ENCODE measurements around the gene BMP2K. TPM values are rescaled to one million over a fixed set of nuclear protein-coding genes. Genes with fewer than 3 reads are reported as not detected.

BMP2K gene
- total RNA-seq, 3 donors from 2014 or later (not counting 1 experiment from before 2014, with no cell fraction given) = 10.1 to 13.5 (median 11.7) TPM

GRCh38 chr4:78803983-78804382 is 27.8 kb downstream of the BMP2K start:
- Histone ChIP-seq H3K4me3 (ENCODE audit: low read length) (no peak overlapping the region), H3K27me3 (ENCODE audit: control insufficient read depth, insufficient read depth, low read length) (no peaks in the 10 kb centered on the region), H3K36me3 (ENCODE audit: control insufficient read depth, insufficient read depth, low read length) (no peaks in the 10 kb centered on the region), H3K27ac (ENCODE audit: low read length) (no peak overlapping the region), H3K9me3 (ENCODE audit: control insufficient read depth, insufficient read depth, low read length) (peaks cover 5% of the 10 kb centered on the region), H3K4me1 (ENCODE audit: control insufficient read depth, insufficient read depth, low read length) (no peaks in the 10 kb centered on the region)
- TF ChIP-seq, protein P1, sequence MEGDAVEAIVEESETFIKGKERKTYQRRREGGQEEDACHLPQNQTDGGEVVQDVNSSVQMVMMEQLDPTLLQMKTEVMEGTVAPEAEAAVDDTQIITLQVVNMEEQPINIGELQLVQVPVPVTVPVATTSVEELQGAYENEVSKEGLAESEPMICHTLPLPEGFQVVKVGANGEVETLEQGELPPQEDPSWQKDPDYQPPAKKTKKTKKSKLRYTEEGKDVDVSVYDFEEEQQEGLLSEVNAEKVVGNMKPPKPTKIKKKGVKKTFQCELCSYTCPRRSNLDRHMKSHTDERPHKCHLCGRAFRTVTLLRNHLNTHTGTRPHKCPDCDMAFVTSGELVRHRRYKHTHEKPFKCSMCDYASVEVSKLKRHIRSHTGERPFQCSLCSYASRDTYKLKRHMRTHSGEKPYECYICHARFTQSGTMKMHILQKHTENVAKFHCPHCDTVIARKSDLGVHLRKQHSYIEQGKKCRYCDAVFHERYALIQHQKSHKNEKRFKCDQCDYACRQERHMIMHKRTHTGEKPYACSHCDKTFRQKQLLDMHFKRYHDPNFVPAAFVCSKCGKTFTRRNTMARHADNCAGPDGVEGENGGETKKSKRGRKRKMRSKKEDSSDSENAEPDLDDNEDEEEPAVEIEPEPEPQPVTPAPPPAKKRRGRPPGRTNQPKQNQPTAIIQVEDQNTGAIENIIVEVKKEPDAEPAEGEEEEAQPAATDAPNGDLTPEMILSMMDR (IDR thresholded peaks at IDR 0.05) = no peak
- whole genome bisulfite sequencing (ENCODE audit: insufficient coverage) = 100% methylated on average over 1 of the region's 1 CpG
- Mint-ChIP-seq H3K27me3 (ENCODE audit: low read depth in 2 of 2) (no peaks in the 10 kb centered on the region), H3K36me3 (peaks cover 8% of the 10 kb centered on the region), H3K27ac (no peak overlapping the region), H3K4me1 (peaks cover 18 to 19% of the 10 kb centered on the region in 2 donors), H3K4me3 (no peak overlapping the region), H3K9me3 (peaks cover 0 to 4% of the 10 kb centered on the region in 2 donors)
- DNase-seq = no peak
- no peak for ATAC-seq
- intact Hi-C loops (cut with micrococcal nuclease) = no loop called here

DNA sequence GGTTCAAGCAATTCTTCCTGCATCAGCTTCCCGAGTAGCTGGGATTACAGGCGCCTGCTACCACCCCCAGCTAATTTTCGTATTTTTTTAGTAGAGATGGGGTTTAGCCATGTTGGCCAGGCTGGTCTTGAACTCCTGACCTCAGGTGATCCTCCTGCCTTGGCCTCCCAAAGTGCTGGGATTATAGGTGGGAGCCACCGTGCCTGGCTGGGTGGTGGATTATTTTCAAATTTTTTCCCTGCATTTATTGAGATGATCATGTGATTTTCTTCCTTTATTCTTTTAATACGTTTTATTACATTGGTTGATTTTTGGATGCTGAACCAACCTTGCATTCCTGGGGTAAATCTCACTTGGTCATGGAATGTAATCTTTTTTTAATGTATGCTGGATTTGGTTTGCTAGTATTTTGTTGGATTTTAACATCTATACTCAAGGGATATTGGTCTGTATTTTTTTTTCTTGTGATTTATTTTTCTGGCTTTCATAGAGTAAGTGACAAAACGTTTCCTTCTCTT is 30.9 kb downstream of the BMP2K start:
- H3K27ac Mint-ChIP-seq = no peak overlapping the region
- intact Hi-C loops (cut with micrococcal nuclease) = no loop called here
- H3K27me3 Mint-ChIP-seq (ENCODE audit: low read depth in 2 of 2) = no peaks in the 10 kb centered on the region
- no peak overlapping the region for H3K4me3 ChIP-seq (ENCODE audit: low read length)
- peaks cover 8% of the 10 kb centered on the region for H3K36me3 Mint-ChIP-seq
- no peak overlapping the region for H3K4me3 Mint-ChIP-seq
- no peak for ATAC-seq
- peaks cover 12 to 16% of the 10 kb centered on the region in 2 donors for H3K4me1 Mint-ChIP-seq
- H3K4me1 ChIP-seq (ENCODE audit: control insufficient read depth, insufficient read depth, low read length) = no peaks in the 10 kb centered on the region
- H3K9me3 ChIP-seq (ENCODE audit: control insufficient read depth, insufficient read depth, low read length) = peaks cover 5% of the 10 kb centered on the region
- no peaks in the 10 kb centered on the region for H3K36me3 ChIP-seq (ENCODE audit: control insufficient read depth, insufficient read depth, low read length)
- TF ChIP-seq, protein P1 (IDR thresholded peaks at IDR 0.05) = no peak
- H3K9me3 Mint-ChIP-seq = peaks cover 0 to 4% of the 10 kb centered on the region in 2 donors
- no peak overlapping the region for H3K27ac ChIP-seq (ENCODE audit: low read length)
- 97% methylated on average over 2 of the region's 6 CpGs for WGBS (ENCODE audit: insufficient coverage)
- H3K27me3 ChIP-seq (ENCODE audit: control insufficient read depth, insufficient read depth, low read length) = no peaks in the 10 kb centered on the region
- no peak for DNase-seq

GRCh38 chr4:78809295-78809694 is 33.1 kb downstream of the BMP2K start:
- DNase-seq (no peak), ATAC-seq (no peak)
- Histone ChIP-seq H3K27ac (ENCODE audit: low read length) (no peak overlapping the region), H3K36me3 (ENCODE audit: control insufficient read depth, insufficient read depth, low read length) (no peaks in the 10 kb centered on the region), H3K4me1 (ENCODE audit: control insufficient read depth, insufficient read depth, low read length) (no peaks in the 10 kb centered on the region), H3K9me3 (ENCODE audit: control insufficient read depth, insufficient read depth, low read length) (peaks cover 5% of the 10 kb centered on the region), H3K4me3 (ENCODE audit: low read length) (no peak overlapping the region), H3K27me3 (ENCODE audit: control insufficient read depth, insufficient read depth, low read length) (no peaks in the 10 kb centered on the region)
- no peak overlapping the region for H3K4me3 Mint-ChIP-seq
- no peak overlapping the region for H3K27ac Mint-ChIP-seq
- H3K36me3 Mint-ChIP-seq = peaks cover 8% of the 10 kb centered on the region
- intact Hi-C loops (cut with micrococcal nuclease) = no loop called here
- H3K27me3 Mint-ChIP-seq (ENCODE audit: low read depth in 2 of 2) = no peaks in the 10 kb centered on the region
- WGBS (ENCODE audit: insufficient coverage) = 86% methylated on average over 1 of the region's 2 CpGs
- TF ChIP-seq, protein P1 (IDR thresholded peaks at IDR 0.05) = no peak
- H3K4me1 Mint-ChIP-seq = peaks cover 12 to 13% of the 10 kb centered on the region in 2 donors
- H3K9me3 Mint-ChIP-seq = peaks cover 0 to 4% of the 10 kb centered on the region in 2 donors

All from natural killer cell (primary cell).